VCaP (cell line): ENCODE data around the gene NGDN.

Source experiments
- H3K27ac ChIP-seq: fragments of 450-650 bp; 2 replicates; pipeline ENCODE4 v1.5.1; 2017
- TF ChIP-seq, protein P1 (sequence below): fragments of 450-650 bp; conservative IDR thresholded peaks from 2 replicates; pipeline ENCODE4 v1.5.1; 2017; ENCODE audit warnings: mild to moderate bottlenecking, moderate library complexity

Gene NGDN

DNA sequence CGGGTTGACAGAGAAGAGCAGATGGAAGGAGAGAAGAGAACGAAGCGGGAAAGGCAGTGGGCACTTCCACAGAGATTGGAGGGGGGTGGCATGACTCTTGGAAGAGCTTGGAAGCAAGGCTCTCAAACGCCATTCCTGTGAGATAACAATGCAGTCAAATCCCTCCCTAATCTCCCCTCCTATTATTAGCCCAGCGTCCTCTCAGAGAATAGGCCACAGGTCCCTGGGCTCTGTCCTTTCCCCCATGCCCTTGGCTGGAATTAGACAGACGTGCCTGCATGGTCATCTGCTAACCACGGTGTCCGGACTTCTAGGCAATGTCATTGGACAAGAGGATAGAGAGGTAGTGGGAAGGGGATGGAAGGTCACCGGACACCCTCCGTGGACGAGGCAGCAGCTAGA lies 26.1 kb upstream of the NGDN start:
- H3K27ac ChIP-seq, result no peak overlapping the region
- TF ChIP-seq, protein P1, sequence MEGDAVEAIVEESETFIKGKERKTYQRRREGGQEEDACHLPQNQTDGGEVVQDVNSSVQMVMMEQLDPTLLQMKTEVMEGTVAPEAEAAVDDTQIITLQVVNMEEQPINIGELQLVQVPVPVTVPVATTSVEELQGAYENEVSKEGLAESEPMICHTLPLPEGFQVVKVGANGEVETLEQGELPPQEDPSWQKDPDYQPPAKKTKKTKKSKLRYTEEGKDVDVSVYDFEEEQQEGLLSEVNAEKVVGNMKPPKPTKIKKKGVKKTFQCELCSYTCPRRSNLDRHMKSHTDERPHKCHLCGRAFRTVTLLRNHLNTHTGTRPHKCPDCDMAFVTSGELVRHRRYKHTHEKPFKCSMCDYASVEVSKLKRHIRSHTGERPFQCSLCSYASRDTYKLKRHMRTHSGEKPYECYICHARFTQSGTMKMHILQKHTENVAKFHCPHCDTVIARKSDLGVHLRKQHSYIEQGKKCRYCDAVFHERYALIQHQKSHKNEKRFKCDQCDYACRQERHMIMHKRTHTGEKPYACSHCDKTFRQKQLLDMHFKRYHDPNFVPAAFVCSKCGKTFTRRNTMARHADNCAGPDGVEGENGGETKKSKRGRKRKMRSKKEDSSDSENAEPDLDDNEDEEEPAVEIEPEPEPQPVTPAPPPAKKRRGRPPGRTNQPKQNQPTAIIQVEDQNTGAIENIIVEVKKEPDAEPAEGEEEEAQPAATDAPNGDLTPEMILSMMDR, result no peak

DNA sequence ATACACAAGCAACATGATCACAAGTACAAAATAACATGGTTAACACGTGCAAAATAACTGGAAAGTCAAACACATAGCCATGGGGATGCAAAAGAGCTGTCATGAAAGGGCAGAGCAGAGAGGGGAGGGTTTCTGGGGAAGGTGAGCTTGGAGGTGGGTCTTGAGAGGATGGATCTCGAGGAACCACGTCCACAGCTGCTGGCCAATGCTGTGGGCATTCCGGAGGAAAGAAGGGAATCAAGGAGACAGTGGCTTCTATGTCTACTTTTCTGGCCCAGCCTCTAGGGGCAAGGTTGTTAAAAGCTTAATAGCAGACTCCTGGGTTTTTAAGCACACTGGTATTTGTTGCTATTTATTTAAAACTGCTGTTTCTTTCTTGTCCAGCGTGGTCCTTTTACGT lies 25.6 kb upstream of the NGDN start:
- H3K27ac ChIP-seq, result no peak overlapping the region
- TF ChIP-seq, protein P1, result no peak

DNA sequence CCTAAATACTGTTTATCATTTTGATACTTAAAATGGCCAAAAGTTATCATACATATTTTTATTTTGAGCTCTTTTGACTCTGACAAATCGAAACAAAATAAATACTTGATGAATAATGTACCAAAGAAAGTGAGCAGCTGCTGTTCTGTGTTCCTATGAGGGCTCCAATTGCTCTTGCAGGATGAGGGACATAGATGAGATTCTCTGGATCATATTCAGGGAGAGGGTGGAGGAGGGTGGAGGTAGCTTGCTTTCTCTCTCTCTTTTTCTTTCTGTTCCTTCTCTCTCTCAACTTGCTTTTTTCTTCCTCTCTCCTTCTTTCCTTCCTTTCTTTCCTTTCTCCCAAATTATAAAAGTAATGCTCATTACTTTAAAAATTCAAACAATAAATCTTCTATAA lies 25.2 kb upstream of the NGDN start:
- TF ChIP-seq, protein P1, result no peak
- no peak overlapping the region for H3K27ac ChIP-seq

DNA sequence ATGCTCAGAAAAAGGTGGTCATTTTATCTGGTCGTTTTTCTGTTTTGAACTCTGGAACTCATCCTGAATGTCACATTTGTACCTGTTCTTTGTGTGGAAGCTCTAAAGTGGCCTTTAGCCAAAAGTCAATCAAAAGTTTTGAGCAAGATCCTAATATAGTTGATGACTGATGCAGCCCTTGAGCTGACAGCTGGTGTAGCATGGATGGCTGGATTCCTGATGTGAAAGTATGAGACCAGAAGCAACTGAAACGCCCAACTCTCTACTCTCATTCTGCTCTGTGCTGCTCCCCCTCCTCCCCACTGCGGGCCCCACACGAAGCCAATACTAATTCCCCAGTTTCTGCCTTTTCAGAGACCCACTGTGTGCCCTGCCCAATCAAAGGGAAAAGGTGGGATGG lies 23.7 kb upstream of the NGDN start:
- no peak overlapping the region for H3K27ac ChIP-seq
- TF ChIP-seq, protein P1, result no peak

DNA sequence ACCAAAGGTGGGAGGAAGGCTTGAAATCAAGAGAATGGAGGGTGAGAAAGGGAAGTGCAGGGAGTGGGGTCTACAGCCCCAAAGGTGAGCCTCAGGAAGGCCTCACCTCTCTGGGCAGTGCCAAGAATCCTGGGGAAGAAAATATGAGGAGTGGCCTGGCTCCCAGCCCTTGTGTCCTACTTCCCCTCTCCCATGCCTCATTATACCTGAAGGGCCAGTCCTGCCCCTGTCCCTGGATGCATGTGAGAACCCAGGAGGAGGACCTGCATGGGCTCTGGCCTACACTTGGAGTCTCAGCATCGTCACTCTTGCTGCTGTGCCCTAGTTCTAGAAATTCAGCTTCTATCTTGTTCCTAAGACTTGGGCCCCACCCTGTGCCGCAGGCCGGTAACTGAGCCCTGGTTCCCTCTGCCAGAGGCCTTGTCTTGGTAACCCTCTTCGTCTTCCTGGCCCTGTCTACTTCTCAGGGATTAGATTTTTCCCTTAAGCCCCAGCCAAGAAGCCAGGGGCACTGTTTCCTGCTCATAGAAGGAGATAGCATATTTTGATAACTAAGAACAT lies 23.1 kb upstream of the NGDN start:
- H3K27ac ChIP-seq, result no peak overlapping the region
- TF ChIP-seq, protein P1, result no peak

DNA sequence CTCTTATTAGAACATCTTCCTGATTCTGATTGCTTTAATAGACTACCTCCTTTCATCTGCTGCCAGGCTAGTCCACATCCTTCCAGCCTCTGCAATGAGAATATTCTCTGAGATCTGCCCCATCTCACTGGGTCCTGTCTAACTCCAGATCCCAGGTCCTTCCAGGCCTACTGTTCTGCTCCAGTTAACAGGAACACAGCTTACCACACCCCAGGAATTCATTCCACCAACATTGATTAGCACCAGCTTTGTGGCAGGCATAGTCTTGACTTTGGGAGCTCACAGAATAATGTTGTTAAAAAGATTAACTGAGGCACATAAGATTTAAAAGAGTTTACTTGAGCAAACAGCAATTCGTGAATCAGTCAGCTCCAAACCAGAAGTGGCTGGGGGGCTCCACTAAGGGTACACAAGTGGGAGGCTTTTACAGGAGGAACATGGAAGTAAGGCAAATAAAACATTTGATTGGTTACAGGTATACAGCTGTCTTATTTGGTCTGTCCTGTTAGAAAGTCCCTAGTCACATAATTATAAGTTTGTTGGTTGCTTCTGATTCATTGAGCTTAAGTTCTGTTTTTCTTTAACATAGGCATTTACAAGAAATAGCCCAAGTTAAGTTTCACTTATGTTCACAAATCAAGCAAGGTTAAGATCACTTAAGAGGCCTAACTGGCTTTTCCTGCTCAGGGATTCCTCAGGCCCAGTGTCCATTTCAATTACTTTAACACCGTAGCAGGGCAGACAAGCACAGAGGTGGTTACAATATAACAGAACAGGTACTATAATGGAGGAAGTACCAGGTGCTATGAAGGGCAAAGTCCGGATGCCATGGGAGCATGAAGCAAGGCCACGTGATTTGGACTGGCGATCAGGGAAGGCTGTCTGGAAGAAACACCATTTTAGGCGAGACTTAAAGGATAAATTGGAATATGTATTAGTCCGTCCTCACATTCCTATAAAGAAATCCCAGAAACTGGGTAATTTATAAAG lies 21.8 kb upstream of the NGDN start:
- TF ChIP-seq, protein P1, result no peak

DNA sequence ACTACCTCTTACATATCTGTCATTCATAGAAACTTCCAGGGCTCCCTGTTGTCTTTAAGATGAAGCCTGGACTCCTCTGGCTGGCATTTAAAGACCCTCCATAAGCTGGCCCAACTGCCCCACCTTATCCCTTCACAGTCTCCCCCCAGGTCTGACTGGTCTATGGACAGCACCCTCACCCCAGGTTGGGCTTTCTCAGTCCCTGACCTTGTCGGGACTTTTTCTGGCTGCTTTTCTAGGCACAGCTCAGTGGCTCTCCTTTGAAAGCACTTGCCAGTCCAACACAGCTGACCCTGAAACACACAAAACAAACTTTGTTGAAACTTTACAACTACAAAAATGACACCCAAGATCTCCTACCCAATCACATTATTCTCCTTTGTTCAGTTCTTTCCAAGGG lies 20.2 kb upstream of the NGDN start:
- no peak overlapping the region for H3K27ac ChIP-seq
- TF ChIP-seq, protein P1, result no peak

More for the DNA sequence above, 21.8 kb upstream of the NGDN start:
- H3K27ac ChIP-seq, result no peak overlapping the region
